Effector CD4-positive, alpha-beta T cell (primary cell): ENCODE results near the gene DNPEP.
"Not testable (repeated sequence)": the region's sequence is repeated elsewhere in the genome, so short reads cannot be mapped to it uniquely, and the experiment has no call there.

Experiments used
- DNase-seq: peaks from one replicate; pipeline ENCODE4 v3.0.0-alpha.2; 2020

Gene DNPEP

GRCh38 chr2:219399716-219400478, 12.2 kb upstream of the DNPEP start:
- DNase-seq: no peak

DNA sequence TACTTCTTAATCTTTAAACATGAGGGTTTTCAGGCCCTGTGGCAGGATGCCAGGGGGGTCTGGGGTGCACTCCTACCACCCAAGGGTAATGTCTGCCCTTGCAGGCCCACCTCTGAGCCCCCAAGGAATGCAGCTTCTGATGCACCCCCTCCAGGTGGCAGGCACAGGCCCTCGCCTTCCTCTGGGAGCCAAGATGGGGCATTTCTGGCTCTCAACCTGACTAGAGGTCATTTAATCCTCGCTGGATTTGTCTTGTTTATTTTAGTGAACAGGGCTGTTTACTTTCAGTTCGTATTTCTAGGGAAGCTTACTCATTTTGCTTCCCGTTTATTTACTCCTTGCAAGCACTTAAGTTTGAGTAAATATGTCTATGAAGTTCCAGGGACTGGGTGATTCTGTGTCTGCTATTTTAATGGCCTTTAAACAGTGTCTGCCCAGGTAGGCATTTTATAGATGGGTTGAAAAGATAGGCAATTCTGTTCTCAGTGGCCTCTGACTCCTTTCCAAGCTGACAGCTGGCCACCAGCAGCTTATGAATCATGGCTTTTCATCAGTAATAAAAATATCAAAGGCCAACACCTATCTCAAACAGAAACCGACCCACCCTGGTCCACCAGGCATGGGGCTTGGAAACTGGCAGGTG, 11.1 kb upstream of the DNPEP start:
- no peak for DNase-seq

GRCh38 chr2:219396863-219397457, 9.2 kb upstream of the DNPEP start:
- no peak for DNase-seq

GRCh38 chr2:219395609-219396008, 7.9 kb upstream of the DNPEP start:
- DNase-seq: no peak

GRCh38 chr2:219395056-219395455, 7.3 kb upstream of the DNPEP start:
- not testable (repeated sequence) for DNase-seq

DNA sequence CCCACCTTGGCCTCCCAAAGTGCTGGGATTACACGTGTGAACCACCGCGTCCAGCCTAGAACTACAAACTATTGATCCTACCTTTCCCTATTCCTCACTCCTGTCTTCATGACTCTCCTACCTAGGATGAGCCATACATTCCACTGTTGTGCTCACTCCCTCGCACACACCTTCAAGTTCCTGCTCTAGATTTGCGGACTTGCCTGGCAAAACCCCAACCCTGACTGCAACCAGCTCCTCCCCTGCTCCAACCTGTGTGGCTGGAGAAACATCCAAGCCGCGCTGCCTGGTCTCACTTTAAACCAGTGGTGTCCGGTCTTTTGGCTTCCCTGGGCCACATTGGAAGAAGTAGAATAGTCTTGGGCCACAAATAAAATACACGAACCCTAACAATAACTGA, 5.0 kb upstream of the DNPEP start:
- no peak for DNase-seq

- DNase-seq: no peak
Measured at GRCh38 chr2:219388907-219389156, 1.1 kb upstream of the DNPEP start.

DNA sequence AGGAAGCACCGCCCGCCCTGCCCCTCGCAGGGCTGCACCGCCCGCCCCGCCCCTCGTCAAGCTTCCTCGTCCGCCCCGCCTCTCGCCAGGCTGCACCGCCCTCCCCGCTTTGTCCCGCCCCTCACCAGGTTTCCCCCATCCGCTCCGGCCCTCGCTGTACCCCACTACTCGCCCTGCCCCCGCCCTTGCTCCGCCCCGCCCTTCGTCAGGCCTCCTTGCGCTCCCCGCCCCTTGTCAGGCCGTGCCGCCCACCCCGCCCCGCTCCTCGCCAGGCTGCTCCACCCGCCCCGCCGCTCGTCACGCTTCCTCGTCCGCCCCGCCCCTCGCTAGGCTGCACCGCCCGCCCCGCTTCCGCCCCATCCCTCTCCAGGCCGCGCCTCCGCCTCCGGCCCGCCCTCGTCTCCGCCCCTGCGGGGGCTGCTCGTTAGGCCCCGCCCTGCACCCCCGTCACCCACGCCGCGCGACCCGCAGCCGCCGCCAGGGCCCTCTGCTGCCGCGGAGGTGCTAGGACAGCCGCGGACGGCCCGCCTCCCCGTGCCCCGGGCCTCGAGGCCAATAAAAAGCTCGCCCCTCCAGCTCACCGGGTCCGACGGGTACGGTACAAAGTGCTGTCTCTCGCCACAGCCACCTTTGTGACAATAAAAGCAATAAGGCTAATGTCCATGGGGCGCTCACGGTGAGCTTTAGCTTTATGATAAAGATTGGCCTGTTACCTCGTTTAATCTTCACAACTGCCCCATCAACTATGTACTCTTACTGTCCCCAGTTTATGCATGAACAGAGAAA, 602 bp upstream of the DNPEP start:
- peak; percentile 97 for DNase-seq

DNA sequence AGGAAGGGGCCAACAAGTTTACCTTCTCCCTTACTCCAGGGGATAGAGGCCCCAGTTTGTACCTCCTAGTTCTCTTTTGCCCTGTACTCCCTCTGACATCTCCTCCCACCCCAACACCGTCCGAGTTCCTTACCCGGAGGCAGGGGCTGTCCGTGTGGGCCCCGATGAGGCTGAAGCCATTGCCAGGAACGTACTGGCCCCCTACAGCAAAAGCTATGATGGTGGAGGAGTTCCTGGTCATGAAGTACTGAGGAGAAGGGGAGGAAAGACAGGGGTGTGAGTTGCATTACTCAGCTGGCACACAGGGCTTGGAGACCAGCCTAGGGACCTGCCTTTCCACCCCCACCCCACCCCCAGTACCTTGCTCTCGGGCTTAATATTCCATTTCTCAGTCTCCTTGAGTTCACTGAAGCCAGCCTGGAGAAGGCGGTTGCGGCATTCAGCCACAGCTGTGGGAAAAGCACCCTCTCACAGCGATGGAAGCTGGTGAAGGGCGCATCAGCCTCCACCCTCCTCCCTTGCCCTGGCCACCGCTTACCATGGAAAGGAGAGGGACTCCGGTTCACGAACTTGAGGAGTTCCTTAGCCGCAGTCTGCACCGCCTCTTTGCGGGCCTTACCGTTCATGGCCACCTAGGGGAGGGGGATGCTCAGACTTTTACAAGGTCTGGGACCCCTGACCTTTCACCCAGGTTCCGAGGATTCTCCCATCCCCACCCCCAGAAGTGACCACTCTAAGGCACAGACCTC, 1.0 kb downstream of the DNPEP start:
- DNase-seq: no peak

DNA sequence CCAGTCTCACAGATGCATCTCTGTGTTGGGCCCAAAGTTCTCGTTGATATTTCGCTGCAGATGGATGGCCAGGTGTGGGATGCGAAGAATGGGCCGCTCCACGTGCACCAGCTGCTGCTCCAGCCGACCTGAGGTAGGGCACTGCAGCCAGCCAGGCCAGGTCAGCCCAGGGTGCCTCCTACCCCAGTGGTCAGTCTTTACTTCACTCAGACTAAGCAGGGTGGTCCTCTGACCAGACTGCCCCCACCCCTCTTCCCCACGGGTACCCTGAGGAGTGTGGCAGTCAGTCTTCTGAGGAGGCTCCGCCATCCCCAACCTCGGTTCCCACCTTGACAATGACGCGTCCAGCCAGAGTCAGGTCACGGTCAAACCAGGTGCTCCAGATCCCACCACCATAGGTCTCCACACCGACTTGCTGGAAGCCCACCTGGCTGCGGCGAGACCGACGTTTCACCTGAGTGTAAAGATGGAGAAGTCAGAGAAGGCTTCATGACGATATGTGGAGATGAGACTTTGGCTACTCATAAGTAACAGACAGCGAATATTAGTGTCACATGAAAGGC, 1.7 kb downstream of the DNPEP start:
- no peak for DNase-seq

DNA sequence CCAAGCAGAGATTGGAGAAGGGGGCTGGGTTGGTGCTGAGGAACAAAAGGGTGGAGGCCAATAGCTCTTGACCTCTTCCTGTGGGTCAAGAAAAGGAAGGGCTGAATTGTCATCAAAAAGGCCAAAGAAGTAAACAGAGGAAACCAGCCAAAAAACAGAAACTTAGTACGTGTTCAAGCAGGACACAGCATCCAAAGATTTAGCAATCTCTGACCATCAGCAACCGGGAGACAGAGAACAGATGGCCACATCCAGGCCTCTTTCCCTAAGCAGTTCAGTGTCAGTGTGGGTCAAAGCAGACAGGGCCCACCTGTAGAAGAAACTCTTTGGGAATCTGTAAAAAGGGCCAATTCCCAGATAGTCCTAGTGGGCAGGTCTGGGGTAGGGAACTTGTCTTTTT, 2.9 kb downstream of the DNPEP start:
- no peak for DNase-seq

GRCh38 chr2:219384083-219384713, 3.5 kb downstream of the DNPEP start:
- DNase-seq: no peak

GRCh38 chr2:219381448-219381847, 6.3 kb downstream of the DNPEP start:
- DNase-seq: no peak

- no peak for DNase-seq
Measured at GRCh38 chr2:219380926-219381325, 6.8 kb downstream of the DNPEP start.

DNA sequence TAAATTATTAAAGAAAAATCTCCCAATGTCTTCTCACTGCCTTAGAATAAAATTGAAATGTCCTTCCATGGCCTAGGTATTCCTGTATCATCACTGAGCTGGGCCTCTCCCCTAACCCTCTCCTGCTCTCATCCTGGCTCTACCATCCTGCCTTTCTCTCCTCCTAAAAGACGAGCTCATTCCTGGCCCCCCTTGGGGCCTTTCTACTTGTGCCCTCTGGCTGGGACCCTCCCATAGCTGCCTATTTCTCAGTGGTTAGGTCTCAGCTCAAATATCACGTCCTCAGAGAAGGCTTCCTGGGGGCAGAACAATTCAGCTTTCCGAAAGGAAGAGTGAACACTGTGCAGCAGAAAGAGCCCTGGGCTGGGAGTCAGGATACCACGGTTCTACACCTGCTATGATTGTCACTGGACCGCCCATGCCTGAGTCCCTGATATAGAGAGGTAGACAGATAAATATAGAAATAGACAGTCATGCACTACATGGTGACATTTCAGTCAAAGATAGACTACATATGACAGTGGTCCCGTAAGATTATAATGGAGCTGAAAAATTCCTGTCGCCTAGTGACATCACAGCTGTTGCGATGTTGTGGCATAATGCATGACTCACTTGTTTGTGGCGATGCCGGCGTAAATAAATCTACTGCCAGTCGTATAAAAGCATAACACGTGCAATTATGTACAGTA, 9.4 kb downstream of the DNPEP start:
- no peak for DNase-seq

GRCh38 chr2:219369447-219369861, 18.3 kb downstream of the DNPEP start:
- DNase-seq: no peak

DNA sequence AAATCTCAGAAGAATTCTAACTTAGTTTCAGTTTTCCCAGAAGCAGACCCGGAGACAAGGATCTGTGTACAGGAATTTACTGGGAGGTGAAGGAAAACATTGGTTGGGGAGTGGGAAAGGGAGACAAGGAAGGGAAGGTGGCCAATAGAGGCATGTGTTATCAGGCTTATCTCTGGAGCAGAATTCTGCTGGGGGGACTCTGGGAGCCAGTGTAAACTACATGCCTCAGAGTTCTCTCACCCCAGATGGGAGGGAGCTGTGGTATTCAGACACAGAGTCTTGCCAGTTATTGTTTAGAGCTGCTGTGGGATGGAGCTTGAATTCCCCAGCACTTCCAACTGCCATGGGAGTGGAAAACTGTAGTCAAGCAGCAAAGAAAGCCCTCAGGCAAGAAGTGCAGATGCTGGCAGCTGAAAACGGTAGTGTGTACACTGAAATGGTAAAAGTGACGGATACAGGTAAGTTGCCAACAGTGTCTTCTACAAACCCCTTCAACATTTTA, 19.0 kb downstream of the DNPEP start:
- DNase-seq: no peak

GRCh38 chr2:219362524-219363164, 25.1 kb downstream of the DNPEP start:
- DNase-seq: no peak

DNA sequence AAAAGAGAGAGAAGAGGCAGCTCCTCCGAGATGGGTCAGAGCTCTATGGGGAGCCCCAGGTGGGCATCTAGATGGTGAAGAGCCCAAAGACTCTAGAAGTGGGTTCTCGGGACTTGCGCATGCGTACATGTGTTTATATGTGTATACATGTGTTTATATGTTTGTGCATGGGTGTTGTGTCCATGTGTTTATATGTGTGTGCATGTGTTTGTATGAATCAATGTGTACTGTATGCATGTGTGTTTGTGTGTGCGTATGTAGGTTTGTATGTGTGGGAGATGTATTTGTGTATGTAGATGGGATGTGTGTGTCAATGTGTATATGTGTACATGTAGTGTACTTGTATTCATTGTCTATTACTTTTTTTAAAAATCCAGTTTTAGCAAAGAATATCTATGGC, 25.6 kb downstream of the DNPEP start:
- no peak for DNase-seq

GRCh38 chr2:219358170-219359075, 29.3 kb downstream of the DNPEP start:
- DNase-seq: no peak
